Activated naive CD8-positive, alpha-beta T cell treated with anti-CD3 and anti-CD28 coated beads, Interleukin-2, amount 50 U/mL, for 24 hours (primary cell): ENCODE results near the gene TMCO6.
A peak's percentile ranks its signal among the peaks of the same experiment; 100 is the strongest.
"Not testable (repeated sequence)": the region's sequence is repeated elsewhere in the genome, so short reads cannot be mapped to it uniquely, and the experiment has no call there.

Source experiments
- ATAC-seq: fragments of 150-1000 bp; cut with Tn5 transposase; one replicate; pipeline ENCODE4 v1.10.0; 2021
- DNase-seq: peaks from one replicate; pipeline ENCODE4 v3.0.0; 2021
- H3K27ac Mint-ChIP-seq: one replicate; pipeline ENCODE4 v1.8.0; 2021; ENCODE audit warnings: mild to moderate bottlenecking, mixed read lengths
- H3K27me3 Mint-ChIP-seq: one replicate; pipeline ENCODE4 v1.8.0; 2021; ENCODE audit warnings: mixed read lengths
- H3K36me3 Mint-ChIP-seq: one replicate; pipeline ENCODE4 v1.8.0; 2021; ENCODE audit warnings: low read depth, mixed read lengths
- H3K4me1 Mint-ChIP-seq: one replicate; pipeline ENCODE4 v1.8.0; 2021; ENCODE audit warnings: mixed read lengths
- H3K4me3 Mint-ChIP-seq: one replicate; pipeline ENCODE4 v1.8.0; 2021; ENCODE audit warnings: mild to moderate bottlenecking, moderate library complexity, mixed read lengths
- H3K9me3 Mint-ChIP-seq: one replicate; pipeline ENCODE4 v1.8.0; 2021; ENCODE audit warnings: mixed read lengths

Gene TMCO6

DNA sequence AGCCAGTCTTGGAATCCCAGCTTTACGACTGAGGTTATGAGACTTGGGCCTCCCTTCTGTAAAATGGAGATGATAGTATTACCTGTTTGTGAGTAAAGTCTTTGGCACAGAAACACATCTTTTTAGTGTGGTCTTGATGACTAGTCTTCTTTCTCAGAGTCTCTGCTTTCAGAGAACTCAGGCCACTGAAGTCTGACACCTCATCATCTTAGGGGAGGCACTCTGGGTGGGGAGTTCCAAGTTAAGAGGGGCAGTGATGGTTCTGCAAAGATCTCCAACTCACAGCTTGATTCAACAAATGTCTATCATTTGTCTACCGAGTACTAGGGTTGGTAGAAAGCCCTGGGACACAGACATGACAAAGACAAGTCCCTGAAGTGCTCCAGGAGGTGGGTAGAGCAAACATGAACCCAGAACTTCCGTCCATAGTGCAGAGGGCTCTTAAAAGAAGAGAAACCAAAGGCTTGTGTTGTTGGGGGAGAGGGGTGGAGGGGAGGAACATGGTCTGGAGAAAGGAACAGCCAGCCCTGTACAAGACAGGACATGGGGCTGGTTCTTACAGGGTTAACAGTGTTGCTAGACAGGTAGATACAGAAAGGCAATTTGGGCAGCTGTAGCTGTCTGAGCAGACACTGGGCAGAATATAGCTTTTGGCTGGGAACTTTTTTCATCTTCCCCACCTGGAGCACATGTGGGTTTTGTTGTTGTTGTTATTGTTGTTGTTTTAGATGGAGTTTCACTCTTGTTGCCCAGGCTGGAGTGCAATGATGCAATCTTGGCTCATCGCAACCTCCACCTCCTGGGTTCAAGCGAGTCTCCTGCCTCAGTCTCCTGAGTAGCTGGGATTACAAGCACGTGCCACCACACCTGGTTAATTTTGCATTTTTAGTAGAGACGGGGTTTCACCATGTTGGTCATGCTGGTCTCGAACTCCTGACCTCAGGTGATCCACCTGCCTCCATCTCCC, 3.7 kb upstream of the TMCO6 start:
- Mint-ChIP-seq H3K9me3 (no peaks in the 10 kb centered on the region), H3K27ac (no peak overlapping the region), H3K27me3 (peaks cover 22% of the 10 kb centered on the region), H3K4me1 (peaks cover 50% of the 10 kb centered on the region), H3K4me3 (no peak overlapping the region), H3K36me3 (peaks cover 5% of the 10 kb centered on the region)
- ATAC-seq (no peak), DNase-seq (no peak)

DNA sequence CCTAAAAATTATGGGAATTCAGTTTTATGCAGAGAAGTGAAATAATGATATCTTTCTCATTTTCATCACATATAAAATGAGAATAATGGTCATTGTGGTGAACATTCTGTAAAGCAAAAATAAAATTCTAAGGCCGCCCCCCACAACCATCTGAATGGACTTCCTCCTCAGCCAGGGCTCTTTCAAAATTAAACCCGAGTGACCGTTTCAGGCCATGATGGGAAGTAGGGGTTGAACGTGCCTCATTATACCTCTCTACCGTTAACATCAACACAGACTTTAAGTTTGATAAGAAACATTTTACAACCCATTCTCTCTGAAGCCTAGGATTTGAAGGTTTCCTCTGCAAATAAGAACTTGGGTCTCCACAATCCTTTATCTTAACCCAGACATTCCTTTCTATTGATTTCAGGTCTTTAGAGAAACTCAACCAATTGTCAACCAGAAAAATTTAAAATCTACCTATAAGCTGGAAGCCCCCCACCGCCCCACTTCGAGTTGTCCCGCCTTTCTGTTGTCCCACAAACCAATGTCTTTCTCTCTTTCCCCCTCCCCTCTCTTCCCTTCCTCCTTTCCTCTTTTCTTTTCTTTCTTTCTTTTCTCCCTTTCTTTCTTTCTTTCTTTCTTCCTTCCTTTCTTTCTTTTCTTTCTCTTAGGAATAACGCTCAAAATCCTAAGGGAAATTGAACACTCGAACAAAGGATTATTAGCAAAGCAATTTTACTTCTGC, 1.7 kb upstream of the TMCO6 start:
- H3K4me1 Mint-ChIP-seq: peaks cover 52% of the 10 kb centered on the region
- no peaks in the 10 kb centered on the region for H3K9me3 Mint-ChIP-seq
- ATAC-seq (no peak), DNase-seq (no peak)
- peaks cover 9% of the 10 kb centered on the region for H3K27me3 Mint-ChIP-seq
- no peak overlapping the region for H3K4me3 Mint-ChIP-seq
- peaks cover 15% of the 10 kb centered on the region for H3K36me3 Mint-ChIP-seq
- no peak overlapping the region for H3K27ac Mint-ChIP-seq

DNA sequence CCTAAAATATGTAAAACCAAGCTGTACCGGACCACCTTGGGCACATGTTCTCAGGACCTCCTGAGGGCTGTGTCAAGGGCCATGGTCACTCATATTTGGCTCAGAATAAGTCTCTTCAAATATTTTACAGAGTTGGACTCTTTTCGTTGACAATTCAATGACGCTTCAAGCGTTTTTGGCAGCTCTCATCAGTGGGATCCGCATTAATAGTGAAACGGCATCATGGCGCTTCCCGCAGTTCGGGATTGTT, 428 bp upstream of the TMCO6 start:
- Mint-ChIP-seq H3K4me1 (peaks cover 40% of the 10 kb centered on the region), H3K27ac (peak overlapping the region; percentile 94), H3K36me3 (peaks cover 19% of the 10 kb centered on the region), H3K4me3 (peak overlapping the region; percentile 95)
- not testable (repeated sequence) for DNase-seq, ATAC-seq, H3K9me3 Mint-ChIP-seq, H3K27me3 Mint-ChIP-seq

DNA sequence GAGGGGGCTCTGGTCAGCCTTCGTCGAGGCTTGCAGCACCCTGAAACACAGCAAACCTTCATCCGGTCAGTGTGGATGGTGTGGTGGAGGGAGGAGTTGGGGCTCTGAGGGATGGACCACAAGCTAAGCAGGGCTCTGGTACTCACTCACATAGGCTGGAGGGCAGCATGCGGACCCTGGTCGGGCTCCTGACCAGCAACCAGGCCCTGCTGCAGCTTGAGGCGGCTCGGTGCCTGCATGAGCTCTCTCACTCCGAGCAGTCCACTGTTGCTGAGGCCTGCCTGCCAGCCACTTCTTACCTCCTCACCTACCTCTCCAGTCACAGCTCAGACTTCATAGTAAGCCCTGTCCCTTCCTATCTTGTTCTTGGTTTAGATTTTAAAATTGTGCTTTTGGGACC, 2.5 kb downstream of the TMCO6 start:
- ATAC-seq: no peak
- no peaks in the 10 kb centered on the region for H3K9me3 Mint-ChIP-seq
- no peak for DNase-seq
- peaks cover 37% of the 10 kb centered on the region for H3K36me3 Mint-ChIP-seq
- no peaks in the 10 kb centered on the region for H3K27me3 Mint-ChIP-seq
- H3K4me3 Mint-ChIP-seq: no peak overlapping the region
- H3K27ac Mint-ChIP-seq: peak overlapping the region; percentile 26
- peaks cover 41% of the 10 kb centered on the region for H3K4me1 Mint-ChIP-seq

DNA sequence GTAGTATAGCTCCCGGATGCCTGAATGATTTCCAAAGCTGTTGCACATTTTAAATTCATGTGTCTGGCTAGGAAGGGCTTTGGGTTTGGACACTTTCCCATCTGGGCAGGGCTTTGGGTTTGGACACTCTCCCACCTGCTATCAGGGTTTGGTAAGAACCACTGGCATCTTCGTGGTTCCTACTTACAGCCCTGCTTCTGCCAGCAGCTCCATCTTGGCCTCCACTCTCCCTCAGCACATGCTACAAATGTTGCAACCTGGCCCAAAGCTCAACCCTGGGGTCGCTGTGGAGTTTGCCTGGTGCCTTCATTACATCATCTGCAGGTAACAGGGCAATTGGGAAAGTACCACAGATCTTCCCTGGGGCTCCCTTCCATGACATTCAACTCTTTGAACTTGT, 3.5 kb downstream of the TMCO6 start:
- peaks cover 40% of the 10 kb centered on the region for H3K36me3 Mint-ChIP-seq
- peaks cover 44% of the 10 kb centered on the region for H3K4me1 Mint-ChIP-seq
- ATAC-seq: no peak
- no peak for DNase-seq
- H3K27ac Mint-ChIP-seq: no peak overlapping the region
- H3K4me3 Mint-ChIP-seq: no peak overlapping the region
- H3K9me3 Mint-ChIP-seq: no peaks in the 10 kb centered on the region
- no peaks in the 10 kb centered on the region for H3K27me3 Mint-ChIP-seq

DNA sequence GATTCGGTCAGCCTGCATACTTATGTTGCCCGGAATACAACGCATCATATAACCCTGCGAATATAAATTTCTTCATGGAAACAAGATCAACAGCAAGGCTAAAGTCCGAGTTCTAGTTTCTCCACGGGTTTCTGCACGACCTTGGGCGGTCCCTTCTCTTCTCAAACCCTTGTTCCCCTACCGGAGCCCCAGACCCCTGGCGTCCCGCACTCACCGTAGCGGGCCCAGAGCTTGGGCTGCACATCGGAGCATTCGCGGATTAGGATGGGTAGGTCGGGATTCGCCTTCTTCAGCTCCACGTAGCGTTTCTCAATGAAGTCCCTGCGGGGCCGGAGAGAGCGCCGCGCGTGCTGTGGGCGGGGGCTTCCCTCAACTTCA, 7.8 kb downstream of the TMCO6 start:
- Mint-ChIP-seq H3K27ac (peak overlapping the region; percentile 92), H3K9me3 (no peaks in the 10 kb centered on the region), H3K27me3 (no peaks in the 10 kb centered on the region), H3K4me3 (peak overlapping the region; percentile 97), H3K4me1 (peaks cover 40% of the 10 kb centered on the region), H3K36me3 (peaks cover 45% of the 10 kb centered on the region)
- ATAC-seq: peak; percentile 12
- no peak for DNase-seq

DNA sequence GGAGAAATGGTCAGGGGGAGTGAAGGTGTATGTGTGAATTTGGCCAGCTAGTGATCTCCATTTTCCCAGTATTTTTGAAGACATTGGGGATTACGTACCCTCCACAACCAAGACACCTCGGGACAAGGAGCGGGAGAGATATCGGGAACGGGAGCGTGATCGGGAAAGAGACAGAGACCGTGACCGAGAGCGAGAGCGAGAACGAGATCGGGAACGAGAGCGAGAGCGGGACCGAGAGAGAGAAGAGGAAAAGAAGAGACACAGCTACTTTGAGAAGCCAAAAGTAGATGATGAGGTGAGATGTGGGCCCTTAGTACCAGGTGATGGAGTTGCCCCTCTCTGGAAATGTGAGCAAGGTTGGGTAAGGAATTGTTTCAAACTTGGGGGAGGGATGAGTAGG, 19.6 kb downstream of the TMCO6 start:
- DNase-seq (no peak), ATAC-seq (no peak)
- no peaks in the 10 kb centered on the region for H3K9me3 Mint-ChIP-seq
- H3K4me1 Mint-ChIP-seq: peaks cover 7% of the 10 kb centered on the region
- no peak overlapping the region for H3K4me3 Mint-ChIP-seq
- H3K36me3 Mint-ChIP-seq: peaks cover 64% of the 10 kb centered on the region
- H3K27me3 Mint-ChIP-seq: no peaks in the 10 kb centered on the region
- H3K27ac Mint-ChIP-seq: peak overlapping the region; percentile 38

DNA sequence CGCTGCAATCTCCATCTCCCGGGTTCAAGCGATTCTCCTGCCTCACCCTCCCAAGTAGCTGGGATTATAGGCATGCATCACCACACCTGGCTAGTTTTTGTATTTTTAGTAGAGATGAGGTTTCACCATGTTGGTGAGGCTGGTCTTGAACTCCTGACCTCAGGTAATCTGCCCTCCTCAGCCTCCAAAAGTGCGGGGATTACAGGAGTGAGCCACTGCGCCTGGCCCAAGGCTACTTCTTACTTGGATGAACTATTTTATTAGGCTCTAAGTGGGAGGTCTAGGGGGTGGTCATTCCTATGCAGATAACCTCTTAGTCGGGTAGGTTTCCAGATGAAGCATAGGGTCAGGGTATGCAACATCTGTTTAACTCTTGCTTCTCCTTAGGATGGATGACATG, 21.1 kb downstream of the TMCO6 start:
- ATAC-seq, H3K27me3 Mint-ChIP-seq, H3K4me3 Mint-ChIP-seq, DNase-seq, H3K27ac Mint-ChIP-seq, H3K9me3 Mint-ChIP-seq: not testable (repeated sequence)
- peaks cover 18% of the 10 kb centered on the region for H3K4me1 Mint-ChIP-seq
- peaks cover 55% of the 10 kb centered on the region for H3K36me3 Mint-ChIP-seq

DNA sequence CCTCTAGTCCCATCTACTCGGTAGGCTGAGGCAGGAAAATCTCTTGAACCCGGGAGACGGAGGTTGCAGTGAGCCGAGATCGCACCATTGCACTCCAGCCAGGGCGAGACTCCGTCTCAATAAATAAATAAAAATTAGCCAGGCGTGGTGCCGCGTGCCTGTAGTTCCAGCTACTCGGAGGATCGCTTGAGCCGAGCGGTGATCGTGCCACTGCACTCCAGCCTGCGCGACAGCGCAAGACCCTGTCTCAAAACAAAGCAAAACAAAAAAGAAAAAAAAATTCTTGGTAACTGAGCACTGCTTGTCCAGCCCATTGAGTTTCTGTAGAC, 24.7 kb downstream of the TMCO6 start:
- peaks cover 39% of the 10 kb centered on the region for H3K4me1 Mint-ChIP-seq
- no peaks in the 10 kb centered on the region for H3K27me3 Mint-ChIP-seq
- no peaks in the 10 kb centered on the region for H3K9me3 Mint-ChIP-seq
- peak overlapping the region; percentile 98 for H3K27ac Mint-ChIP-seq
- ATAC-seq (no peak), DNase-seq (no peak)
- peaks cover 61% of the 10 kb centered on the region for H3K36me3 Mint-ChIP-seq
- peak overlapping the region; percentile 99 for H3K4me3 Mint-ChIP-seq

DNA sequence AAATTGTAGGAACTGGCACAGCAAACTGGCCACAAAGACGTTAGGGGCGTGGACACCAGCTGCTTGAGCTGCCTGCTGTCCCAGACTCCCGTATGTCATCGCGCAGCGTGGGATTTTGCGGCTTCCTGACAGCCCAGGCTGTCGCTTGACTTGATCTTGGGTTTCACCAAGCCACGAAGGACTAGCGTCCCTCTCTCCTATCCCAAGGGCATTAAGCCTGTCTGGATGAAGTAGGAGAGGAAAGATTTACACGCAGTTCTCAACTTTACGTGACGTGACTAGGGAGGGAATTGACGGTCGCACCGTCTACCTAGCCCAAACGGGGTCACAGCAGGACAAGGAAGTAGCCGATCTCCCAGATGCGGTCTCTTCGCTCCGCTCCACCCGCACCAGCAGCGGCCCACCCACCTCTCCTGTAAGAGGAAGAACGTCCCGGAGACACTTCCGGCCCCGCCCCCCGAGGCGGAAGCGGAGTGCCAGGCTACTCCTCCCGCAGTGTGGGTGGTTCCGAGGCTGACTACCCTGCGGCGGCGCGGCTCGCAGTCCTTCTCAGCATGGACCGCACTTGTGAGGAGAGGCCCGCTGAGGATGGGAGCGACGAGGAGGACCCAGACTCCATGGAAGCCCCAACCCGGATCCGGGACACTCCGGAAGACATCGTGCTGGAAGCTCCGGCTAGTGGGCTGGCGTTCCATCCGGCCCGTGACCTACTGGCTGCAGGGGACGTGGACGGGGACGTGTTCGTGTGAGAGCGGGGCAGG, 25.3 kb downstream of the TMCO6 start, which contains the start of gene WDR55:
Gene WDR55 (plus strand): TSS at position 546 of the 761 bp plus-strand sequence. CDS start 9 bp downstream, at position 555.
- no peaks in the 10 kb centered on the region for H3K27me3 Mint-ChIP-seq
- H3K36me3 Mint-ChIP-seq: peaks cover 64% of the 10 kb centered on the region

DNA sequence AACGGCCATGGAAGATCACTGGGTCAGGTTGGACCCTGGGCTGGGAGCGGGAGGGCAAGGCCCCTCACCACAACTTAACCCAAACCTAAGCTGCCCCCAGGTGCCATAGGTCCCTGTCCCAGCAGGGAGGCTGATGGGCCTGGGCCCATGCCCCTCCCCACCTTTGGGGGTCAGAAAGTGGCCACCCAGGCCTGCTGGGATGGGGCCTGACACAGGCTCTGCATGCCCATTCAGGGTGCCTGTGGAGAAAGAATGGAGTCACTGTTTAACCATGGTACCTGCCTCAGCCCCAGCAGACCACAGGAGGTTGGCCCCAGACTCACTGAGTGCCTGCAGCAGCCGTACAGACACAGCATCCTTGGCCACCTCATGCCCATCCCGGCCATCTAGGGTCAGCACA, 31.8 kb downstream of the TMCO6 start:
- H3K4me3 Mint-ChIP-seq, H3K9me3 Mint-ChIP-seq, H3K27ac Mint-ChIP-seq, H3K27me3 Mint-ChIP-seq, ATAC-seq, DNase-seq: not testable (repeated sequence)
- Mint-ChIP-seq H3K4me1 (peaks cover 18% of the 10 kb centered on the region), H3K36me3 (peaks cover 60% of the 10 kb centered on the region)

More for the DNA sequence above, 25.3 kb downstream of the TMCO6 start, which contains the start of gene WDR55:
- peak within 1 kb of the TSS; percentile 99 for H3K4me3 Mint-ChIP-seq
- DNase-seq (peak; percentile 97), ATAC-seq (peak; percentile 96)
- peak within 1 kb of the TSS; percentile 98 for H3K27ac Mint-ChIP-seq
- H3K4me1 Mint-ChIP-seq: peaks cover 39% of the 10 kb centered on the region
- H3K9me3 Mint-ChIP-seq: no peaks in the 10 kb centered on the region

DNA sequence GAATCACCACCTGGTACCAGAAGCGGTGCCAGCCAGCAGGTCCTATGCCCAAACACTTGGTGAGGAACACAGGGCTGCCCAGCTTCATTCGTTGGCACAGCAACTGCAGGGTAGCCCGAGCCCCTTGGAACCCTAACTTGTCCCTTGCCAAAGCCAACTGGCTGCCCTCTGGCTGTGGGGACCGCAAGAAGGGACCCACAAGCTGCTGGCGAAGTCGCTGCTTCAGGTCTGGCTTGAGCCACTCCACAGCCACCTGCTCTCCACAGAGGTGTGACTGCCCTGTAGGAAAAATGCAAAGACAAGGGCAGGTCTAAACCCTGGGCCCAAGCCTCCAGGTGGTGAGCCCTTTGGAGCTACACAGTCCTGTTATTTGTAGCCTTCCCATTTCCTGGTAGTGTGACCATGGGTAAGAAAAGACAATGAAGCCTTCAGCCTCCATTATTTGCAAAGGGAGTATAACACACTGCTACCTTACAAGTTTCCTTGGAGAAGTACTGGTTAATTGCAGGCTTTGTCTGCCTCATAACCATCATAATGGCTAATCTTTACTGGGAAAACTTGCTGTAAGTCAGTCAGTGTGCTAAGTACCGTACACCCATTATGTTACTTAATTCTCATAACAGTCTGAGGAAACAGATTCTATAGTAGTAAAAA, 32.3 kb downstream of the TMCO6 start:
- Mint-ChIP-seq H3K27me3 (no peaks in the 10 kb centered on the region), H3K27ac (peak overlapping the region; percentile 30), H3K9me3 (no peaks in the 10 kb centered on the region), H3K4me1 (peaks cover 13% of the 10 kb centered on the region), H3K4me3 (no peak overlapping the region), H3K36me3 (peaks cover 61% of the 10 kb centered on the region)
- ATAC-seq (no peak), DNase-seq (no peak)

DNA sequence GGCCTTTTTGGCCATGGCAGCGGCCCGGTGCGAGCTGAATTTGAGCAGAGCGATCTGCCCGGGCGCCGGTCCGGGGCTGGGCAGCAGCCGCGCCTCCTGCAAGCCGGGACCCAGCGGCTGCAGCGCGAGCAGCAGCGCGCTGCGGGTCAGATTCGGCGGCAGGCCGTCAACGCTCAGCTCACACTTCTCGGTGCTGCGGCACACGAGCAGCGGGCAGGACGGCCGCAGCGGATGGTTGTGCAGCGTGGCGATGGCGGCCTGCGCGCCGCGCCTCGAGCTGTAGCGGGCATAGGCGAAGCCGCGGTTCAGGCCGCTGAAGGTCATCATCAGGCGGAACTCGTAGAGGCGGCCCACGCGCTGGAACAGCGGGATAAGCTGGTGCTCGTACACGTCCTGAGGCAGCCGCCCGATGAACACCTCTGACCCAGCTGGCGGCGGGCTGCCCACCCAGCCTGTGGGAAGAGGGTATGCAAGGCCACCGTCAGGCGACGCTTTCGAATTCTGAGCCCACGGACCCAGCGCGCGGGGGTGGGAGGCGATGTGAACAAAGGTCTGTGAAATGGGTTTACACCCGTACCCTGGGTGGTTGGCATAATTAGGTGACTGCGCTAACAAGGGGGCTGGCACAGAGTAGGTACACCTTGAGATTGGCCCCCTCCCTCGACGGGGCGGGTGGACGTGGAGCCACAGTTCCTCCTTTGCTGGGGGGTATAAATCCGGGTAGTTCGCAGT, 33.4 kb downstream of the TMCO6 start:
- no peak overlapping the region for H3K27ac Mint-ChIP-seq
- no peak overlapping the region for H3K4me3 Mint-ChIP-seq
- no peaks in the 10 kb centered on the region for H3K27me3 Mint-ChIP-seq
- no peaks in the 10 kb centered on the region for H3K9me3 Mint-ChIP-seq
- peak; percentile 23 for DNase-seq
- no peak for ATAC-seq
- peaks cover 3% of the 10 kb centered on the region for H3K4me1 Mint-ChIP-seq
- H3K36me3 Mint-ChIP-seq: peaks cover 61% of the 10 kb centered on the region
